Measurements from ENCODE around the gene ZCCHC24. TPM values are rescaled to one million over a fixed set of nuclear protein-coding genes. Genes with fewer than 3 reads are reported as not detected.

ZCCHC24 gene
- polyA plus RNA-seq, 1 of the 3 experiments (the other 2 are of a cell fraction) = 15.8 TPM

DNA sequence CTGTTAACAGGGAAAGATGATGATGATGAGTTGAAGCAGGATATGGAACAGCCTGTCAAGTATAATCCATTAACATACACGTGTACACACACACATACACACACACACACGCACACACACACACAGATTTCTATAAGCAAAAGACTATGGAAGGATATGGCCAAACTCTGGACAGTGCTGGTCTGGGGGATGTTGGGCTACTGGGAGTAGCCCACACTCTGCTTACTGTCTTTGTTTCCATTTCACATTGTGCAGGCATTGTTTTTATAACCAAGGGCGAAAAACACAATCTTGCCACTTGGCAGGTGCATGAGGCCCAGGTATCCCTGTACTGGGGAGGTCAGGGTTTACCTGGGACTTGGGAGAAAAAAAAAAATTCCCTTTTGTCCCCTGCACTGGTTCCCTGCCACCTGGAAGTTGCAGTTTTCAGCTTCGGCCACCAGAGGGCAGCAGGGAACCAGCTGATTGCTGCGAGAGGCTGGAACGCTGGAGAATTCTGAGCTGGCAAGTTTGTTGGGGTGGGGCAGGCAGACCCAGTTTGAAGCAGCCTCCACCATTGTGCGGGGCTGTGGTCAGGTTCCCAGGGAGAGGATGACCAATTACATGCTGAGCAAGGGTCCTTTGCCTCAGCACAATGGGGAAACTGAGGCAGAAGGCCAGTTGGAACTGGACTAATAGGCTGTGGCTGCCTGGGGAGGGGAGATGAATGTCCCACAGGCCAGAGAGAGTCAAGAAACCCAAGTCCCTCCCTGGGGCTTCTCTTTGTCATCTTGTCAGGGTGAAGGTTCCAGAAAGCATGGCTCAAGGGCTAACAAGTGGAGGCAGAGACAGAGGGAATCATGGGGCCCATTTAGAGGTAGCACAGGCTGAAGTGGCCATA lies 70.9 kb downstream of the ZCCHC24 start (continued):
- TF ChIP-seq TAF1 (IDR thresholded peaks at IDR 0.05; ENCODE audit: borderline replicate concordance, low read depth, low read length) (no peak), GABPA (IDR thresholded peaks at IDR 0.05; ENCODE audit: low read depth) (no peak), GATA2 (CRISPR knock-in tag; IDR thresholded peaks at IDR 0.05) (no peak)

DNA sequence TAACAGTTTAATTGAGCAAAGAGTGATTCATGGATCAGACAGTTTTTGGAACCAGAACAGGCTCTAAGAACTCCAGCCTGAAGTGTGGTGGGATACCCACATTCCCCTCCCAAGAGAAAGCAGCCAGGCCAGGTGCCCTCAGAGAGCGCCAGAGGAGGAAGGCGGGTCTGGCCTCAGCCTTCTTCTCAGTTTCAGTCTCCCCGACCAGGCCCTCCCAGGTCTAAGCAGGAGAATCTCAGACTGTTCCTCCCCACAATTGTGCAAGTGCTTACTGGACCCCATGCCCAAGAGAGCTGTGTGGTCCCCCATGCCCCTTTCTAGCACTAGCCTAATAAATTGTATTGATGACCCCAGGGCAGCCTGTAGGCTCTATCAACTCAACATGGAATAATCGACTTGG lies 72.6 kb downstream of the ZCCHC24 start:
- Histone ChIP-seq H3K9me2 (no peaks in the 10 kb centered on the region), H3K79me2 (ENCODE audit: insufficient read depth) (no peaks in the 10 kb centered on the region), H3K27ac (ENCODE audit: low read depth in 2 of 2, low read length in 1 of 2) (no peak overlapping the region), H3F3A (replicated peaks; ENCODE audit: insufficient read depth) (peaks cover 22% of the 10 kb centered on the region), H2AFZ (ENCODE audit: low read depth) (no peak overlapping the region), H3K4me1 (ENCODE audit: control insufficient read depth in 1 of 2, insufficient read depth in 2 of 2, low read depth in 1 of 2, low read length in 1 of 2) (peaks cover 3 to 7% of the 10 kb centered on the region in 2 experiments; a peak in 2 of 4 replicates), H3K9ac (no peak overlapping the region), H3K9me3 (no peaks in the 10 kb centered on the region), H3K4me2 (no peak overlapping the region), H3K27me3 (ENCODE audit: insufficient read depth) (no peaks in the 10 kb centered on the region), H3K36me3 (replicated peaks in 1 of 2; ENCODE audit: control insufficient read depth in 1 of 2, insufficient read depth in 2 of 2, low read length in 1 of 2) (peaks cover 0 to 5% of the 10 kb centered on the region in 2 experiments), H3K4me3 (ENCODE audit: low read depth in 2 of 2, low read length in 1 of 2) (no peak overlapping the region), H4K20me1 (ENCODE audit: insufficient read depth) (no peaks in the 10 kb centered on the region)
- CTCF ChIA-PET = interaction anchor here (1.0 to 5.7 kb wide), 10 partner anchors 16 to 130 kb away, joined by 3 to 99 read pairs (median 12); no protein-coding TSS in a partner anchor
- TF ChIP-seq TCF12 (IDR thresholded peaks at IDR 0.05) (no peak), ELF1 (IDR thresholded peaks at IDR 0.05) (no peak), FOXJ3 (CRISPR knock-in tag; IDR thresholded peaks at IDR 0.05) (no peak), NFIC (IDR thresholded peaks at IDR 0.05; ENCODE audit: borderline replicate concordance) (no peak), TAF1 (IDR thresholded peaks at IDR 0.05; ENCODE audit: borderline replicate concordance, low read depth, low read length) (no peak), NRF1 (IDR thresholded peaks at IDR 0.05; ENCODE audit: low read depth, low read length) (no peak), FOXM1 (IDR thresholded peaks at IDR 0.05; ENCODE audit: low read depth) (no peak)
- TF ChIP-seq, protein P1, sequence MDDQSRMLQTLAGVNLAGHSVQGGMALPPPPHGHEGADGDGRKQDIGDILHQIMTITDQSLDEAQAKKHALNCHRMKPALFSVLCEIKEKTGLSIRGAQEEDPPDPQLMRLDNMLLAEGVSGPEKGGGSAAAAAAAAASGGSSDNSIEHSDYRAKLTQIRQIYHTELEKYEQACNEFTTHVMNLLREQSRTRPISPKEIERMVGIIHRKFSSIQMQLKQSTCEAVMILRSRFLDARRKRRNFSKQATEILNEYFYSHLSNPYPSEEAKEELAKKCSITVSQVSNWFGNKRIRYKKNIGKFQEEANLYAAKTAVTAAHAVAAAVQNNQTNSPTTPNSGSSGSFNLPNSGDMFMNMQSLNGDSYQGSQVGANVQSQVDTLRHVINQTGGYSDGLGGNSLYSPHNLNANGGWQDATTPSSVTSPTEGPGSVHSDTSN (IDR thresholded peaks at IDR 0.05) = no peak
- TF ChIP-seq, protein P2, sequence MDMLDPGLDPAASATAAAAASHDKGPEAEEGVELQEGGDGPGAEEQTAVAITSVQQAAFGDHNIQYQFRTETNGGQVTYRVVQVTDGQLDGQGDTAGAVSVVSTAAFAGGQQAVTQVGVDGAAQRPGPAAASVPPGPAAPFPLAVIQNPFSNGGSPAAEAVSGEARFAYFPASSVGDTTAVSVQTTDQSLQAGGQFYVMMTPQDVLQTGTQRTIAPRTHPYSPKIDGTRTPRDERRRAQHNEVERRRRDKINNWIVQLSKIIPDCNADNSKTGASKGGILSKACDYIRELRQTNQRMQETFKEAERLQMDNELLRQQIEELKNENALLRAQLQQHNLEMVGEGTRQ (IDR thresholded peaks at IDR 0.05; ENCODE audit: borderline replicate concordance, low read depth, low read length) = no peak
- no peak for DNase-seq
- 74% methylated on average over 2 of the region's 4 CpGs for WGBS (ENCODE audit: low lambda C conversion rate)
- POLR2A ChIA-PET = no interaction called here

Data from SK-N-SH (cell line).